Progenitor cell of endocrine pancreas (in vitro differentiated cells): ENCODE data around the gene MUC20. TPM values are rescaled to one million over a fixed set of nuclear protein-coding genes. Genes with fewer than 3 reads are reported as not detected.

Source experiments
- DNase-seq: peaks from one replicate; pipeline ENCODE4 v3.0.0; 2021; ENCODE audit warnings: low spot score; ENCODE audit not compliant: unreplicated experiment
- H3K27ac Mint-ChIP-seq: 2 replicates; pipeline ENCODE4 v1.8.0; 2021; ENCODE audit warnings: mild to moderate bottlenecking, moderate library complexity, mixed read lengths
- H3K27me3 Mint-ChIP-seq: 2 replicates; pipeline ENCODE4 v1.8.0; 2021; ENCODE audit warnings: mixed read lengths
- H3K36me3 Mint-ChIP-seq: 2 replicates; pipeline ENCODE4 v1.8.0; 2022; ENCODE audit warnings: mixed read lengths; ENCODE audit not compliant: insufficient read depth
- H3K4me1 Mint-ChIP-seq: 2 replicates; pipeline ENCODE4 v1.8.0; 2021; ENCODE audit warnings: low read depth, mixed read lengths
- H3K4me3 Mint-ChIP-seq: 2 replicates; pipeline ENCODE4 v1.8.0; 2021; ENCODE audit warnings: low read depth, mild to moderate bottlenecking, moderate library complexity, mixed read lengths
- H3K9me3 Mint-ChIP-seq: 2 replicates; pipeline ENCODE4 v1.8.0; 2021; ENCODE audit warnings: low read depth, mixed read lengths
- total RNA-seq: library from RNA; stranded (reverse); gene quantifications from 2 replicates; pipeline ENCODE4 v1.2.1, GENCODE V29; 2021
- TF ChIP-seq, protein P1 (sequence below): fragments of 200-600 bp; sonication (generic); IDR thresholded peaks from one replicate; pipeline ENCODE4 v1.5.0; 2021; ENCODE audit warnings: antibody characterized with exemption, mild to moderate bottlenecking; ENCODE audit not compliant: unreplicated experiment

MUC20 gene
- total RNA-seq, 1 donor from 2014 or later = 4.5 TPM

DNA sequence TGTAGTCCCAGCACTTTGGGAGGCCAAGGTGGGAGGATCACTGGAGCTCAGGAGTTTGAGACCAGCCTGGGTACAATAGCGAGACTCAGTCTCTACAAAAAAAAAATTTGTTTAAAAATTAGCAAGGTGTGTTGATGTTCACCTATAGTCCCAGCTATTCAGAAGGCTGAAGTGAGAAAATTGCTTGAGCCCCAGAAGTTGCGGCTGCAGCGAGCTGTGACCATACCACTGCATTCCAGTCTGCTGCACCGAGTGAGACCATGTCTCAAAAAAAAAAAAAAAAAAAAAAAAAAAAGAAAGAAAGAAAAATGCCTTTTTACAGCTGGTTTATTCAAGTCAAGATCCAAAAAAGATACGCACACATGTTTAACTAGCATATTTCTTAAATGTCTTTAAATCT lies 17.0 kb upstream of the MUC20 start:
- no peaks in the 10 kb centered on the region for H3K36me3 Mint-ChIP-seq
- peaks cover 5% of the 10 kb centered on the region for H3K4me1 Mint-ChIP-seq
- no peak overlapping the region for H3K4me3 Mint-ChIP-seq
- peaks cover 5% of the 10 kb centered on the region for H3K27me3 Mint-ChIP-seq
- H3K9me3 Mint-ChIP-seq = no peaks in the 10 kb centered on the region
- TF ChIP-seq, protein P1, sequence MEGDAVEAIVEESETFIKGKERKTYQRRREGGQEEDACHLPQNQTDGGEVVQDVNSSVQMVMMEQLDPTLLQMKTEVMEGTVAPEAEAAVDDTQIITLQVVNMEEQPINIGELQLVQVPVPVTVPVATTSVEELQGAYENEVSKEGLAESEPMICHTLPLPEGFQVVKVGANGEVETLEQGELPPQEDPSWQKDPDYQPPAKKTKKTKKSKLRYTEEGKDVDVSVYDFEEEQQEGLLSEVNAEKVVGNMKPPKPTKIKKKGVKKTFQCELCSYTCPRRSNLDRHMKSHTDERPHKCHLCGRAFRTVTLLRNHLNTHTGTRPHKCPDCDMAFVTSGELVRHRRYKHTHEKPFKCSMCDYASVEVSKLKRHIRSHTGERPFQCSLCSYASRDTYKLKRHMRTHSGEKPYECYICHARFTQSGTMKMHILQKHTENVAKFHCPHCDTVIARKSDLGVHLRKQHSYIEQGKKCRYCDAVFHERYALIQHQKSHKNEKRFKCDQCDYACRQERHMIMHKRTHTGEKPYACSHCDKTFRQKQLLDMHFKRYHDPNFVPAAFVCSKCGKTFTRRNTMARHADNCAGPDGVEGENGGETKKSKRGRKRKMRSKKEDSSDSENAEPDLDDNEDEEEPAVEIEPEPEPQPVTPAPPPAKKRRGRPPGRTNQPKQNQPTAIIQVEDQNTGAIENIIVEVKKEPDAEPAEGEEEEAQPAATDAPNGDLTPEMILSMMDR = no peak
- DNase-seq = no peak
- H3K27ac Mint-ChIP-seq = no peak overlapping the region

DNA sequence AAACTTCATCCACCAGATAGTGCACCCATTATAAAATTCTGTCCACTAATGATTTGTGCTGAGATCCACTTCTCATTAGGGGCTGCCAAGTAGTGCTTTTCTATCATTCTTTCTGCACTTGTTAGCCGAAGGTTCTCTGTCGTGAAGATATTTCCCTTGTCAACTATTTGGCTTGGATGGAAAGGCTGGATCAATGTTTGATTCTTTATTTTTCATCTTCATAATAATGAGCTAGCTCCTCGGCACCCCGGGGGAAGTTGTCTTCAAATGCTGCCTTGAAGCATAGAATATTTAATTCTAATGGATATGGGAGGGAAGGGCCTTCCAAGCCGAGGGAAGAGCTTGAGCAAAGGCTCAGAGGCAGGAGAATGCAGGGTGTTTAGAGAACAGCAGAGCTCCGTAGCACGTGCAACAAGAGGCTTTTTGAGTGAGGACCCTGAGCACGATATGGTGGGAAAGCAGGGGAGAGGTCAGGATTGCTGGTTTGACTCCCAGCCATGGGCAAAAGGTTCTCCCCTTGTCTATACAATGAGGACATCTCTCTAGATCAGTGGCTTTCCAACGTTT lies 16.3 kb upstream of the MUC20 start:
- Mint-ChIP-seq H3K4me3 (no peak overlapping the region), H3K27me3 (peaks cover 5% of the 10 kb centered on the region), H3K9me3 (no peaks in the 10 kb centered on the region), H3K36me3 (peaks cover 3% of the 10 kb centered on the region), H3K27ac (no peak overlapping the region), H3K4me1 (peaks cover 5% of the 10 kb centered on the region)
- TF ChIP-seq, protein P1 = no peak
- no peak for DNase-seq

DNA sequence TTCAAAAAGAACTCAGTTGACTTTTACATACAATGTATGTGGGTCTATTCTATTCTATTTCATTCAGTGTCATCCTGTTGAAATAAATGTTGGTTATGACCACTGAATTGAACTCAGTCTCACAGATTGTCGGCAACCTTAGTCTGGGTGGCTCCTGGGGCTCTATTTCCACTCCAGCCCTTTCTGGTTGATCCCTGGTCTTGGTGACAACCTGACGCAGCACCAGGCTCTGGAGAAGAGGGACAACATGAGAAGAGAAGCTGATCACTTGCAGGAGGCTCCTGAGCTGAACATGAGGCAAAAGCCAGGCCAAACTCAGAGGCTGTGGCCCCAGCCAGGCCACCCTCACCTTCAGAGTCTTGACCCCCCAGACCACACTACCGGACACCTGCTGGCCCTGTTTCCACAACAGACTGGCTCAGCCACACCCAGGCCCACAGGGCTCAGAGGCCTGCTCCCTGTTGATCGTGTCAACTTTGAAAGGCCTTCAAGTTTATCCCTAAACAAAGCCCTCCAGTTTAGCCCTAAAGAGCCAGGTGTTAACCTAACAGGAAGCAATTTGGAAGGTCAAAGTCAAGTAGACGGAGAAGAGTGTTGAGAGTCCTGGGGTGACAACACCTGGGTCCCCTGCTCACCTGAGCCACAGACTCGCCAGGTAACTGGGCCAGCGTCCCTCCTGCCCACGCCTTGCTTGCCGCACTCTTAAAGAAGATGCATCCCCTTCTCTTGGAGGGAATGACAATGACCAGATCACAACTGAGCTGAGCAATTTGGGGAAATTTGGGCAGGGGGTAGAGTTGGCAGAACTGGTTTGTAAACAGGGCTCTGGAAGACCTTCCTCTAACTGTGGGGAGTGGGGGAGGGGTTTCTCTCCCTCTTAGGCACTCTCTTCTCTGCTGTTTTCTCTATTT lies 15.4 kb upstream of the MUC20 start:
- TF ChIP-seq, protein P1 = no peak
- no peak for DNase-seq
- Mint-ChIP-seq H3K36me3 (peaks cover 3% of the 10 kb centered on the region), H3K4me1 (peaks cover 5% of the 10 kb centered on the region), H3K9me3 (no peaks in the 10 kb centered on the region), H3K27me3 (peaks cover 5% of the 10 kb centered on the region), H3K27ac (peak overlapping the region; percentile 14), H3K4me3 (no peak overlapping the region)

DNA sequence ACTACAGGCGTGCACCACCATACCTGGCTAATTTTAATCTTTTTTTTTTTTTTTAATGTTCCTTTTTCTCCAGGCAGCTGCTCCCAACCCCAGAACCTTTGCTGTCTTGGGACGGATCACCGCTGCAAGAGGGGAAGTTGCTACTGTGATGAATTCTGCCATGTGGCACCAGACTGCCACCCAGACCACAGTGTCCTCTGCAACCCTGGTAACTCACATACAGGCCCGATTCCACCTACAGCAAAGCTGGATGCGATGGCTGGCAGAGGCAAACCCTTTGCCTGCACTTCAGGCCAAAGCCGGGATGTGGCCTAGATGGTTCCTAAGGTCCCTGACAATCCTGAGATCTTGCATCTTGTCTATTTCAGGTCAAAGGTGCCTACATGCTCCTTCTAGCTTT lies 12.7 kb upstream of the MUC20 start:
- TF ChIP-seq, protein P1 = no peak
- H3K4me3 Mint-ChIP-seq = no peak overlapping the region
- peaks cover 5% of the 10 kb centered on the region for H3K4me1 Mint-ChIP-seq
- H3K36me3 Mint-ChIP-seq = peaks cover 3% of the 10 kb centered on the region
- no peak overlapping the region for H3K27ac Mint-ChIP-seq
- no peaks in the 10 kb centered on the region for H3K9me3 Mint-ChIP-seq
- H3K27me3 Mint-ChIP-seq = peaks cover 5% of the 10 kb centered on the region
- no peak for DNase-seq

DNA sequence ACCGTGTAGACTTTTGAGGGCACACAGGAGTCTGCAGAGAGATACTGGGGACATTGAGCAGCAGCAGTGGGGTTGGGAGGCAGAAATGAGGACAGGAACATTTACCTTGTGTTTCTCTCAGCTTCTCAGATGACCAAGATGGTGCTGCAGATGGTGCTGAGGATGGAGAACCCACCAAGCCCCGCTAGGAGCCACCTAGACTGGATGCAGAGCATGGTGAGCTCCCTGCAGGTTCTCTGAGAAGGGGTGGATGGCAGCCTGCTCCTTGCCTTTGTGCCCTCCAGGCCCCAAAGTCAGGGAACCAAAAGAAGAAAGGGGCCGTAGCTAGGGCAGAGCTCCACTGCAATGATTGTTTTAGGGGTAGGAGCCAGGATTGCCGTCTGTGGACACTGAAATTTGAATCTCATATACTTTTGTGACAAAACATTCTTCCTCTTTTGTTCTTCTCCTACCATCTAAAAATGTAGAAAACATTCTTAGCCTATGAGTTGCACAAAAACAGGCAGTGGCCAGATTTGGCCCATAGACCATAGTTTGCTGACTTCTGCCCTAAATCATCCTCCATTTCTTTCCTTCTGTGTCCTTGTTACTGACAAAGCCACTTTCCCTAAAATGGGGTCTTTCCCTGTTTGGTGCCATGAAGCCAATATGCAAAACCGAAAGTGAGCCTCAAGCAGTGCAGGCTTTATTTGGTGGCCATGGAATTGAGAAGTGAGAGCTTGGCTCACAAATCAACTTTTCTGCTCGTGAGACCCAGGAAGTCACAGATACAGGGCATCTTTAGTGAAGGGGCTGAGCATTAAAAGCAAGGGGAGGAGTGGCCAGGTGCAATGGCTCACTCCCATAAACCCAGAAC lies 11.9 kb upstream of the MUC20 start:
- Mint-ChIP-seq H3K9me3 (no peaks in the 10 kb centered on the region), H3K4me3 (no peak overlapping the region), H3K4me1 (peaks cover 5% of the 10 kb centered on the region), H3K36me3 (peaks cover 3% of the 10 kb centered on the region), H3K27ac (no peak overlapping the region), H3K27me3 (peaks cover 5% of the 10 kb centered on the region)
- TF ChIP-seq, protein P1 = no peak
- no peak for DNase-seq
